ENCODE measurements around the gene EP400.

EP400 gene, protein sequence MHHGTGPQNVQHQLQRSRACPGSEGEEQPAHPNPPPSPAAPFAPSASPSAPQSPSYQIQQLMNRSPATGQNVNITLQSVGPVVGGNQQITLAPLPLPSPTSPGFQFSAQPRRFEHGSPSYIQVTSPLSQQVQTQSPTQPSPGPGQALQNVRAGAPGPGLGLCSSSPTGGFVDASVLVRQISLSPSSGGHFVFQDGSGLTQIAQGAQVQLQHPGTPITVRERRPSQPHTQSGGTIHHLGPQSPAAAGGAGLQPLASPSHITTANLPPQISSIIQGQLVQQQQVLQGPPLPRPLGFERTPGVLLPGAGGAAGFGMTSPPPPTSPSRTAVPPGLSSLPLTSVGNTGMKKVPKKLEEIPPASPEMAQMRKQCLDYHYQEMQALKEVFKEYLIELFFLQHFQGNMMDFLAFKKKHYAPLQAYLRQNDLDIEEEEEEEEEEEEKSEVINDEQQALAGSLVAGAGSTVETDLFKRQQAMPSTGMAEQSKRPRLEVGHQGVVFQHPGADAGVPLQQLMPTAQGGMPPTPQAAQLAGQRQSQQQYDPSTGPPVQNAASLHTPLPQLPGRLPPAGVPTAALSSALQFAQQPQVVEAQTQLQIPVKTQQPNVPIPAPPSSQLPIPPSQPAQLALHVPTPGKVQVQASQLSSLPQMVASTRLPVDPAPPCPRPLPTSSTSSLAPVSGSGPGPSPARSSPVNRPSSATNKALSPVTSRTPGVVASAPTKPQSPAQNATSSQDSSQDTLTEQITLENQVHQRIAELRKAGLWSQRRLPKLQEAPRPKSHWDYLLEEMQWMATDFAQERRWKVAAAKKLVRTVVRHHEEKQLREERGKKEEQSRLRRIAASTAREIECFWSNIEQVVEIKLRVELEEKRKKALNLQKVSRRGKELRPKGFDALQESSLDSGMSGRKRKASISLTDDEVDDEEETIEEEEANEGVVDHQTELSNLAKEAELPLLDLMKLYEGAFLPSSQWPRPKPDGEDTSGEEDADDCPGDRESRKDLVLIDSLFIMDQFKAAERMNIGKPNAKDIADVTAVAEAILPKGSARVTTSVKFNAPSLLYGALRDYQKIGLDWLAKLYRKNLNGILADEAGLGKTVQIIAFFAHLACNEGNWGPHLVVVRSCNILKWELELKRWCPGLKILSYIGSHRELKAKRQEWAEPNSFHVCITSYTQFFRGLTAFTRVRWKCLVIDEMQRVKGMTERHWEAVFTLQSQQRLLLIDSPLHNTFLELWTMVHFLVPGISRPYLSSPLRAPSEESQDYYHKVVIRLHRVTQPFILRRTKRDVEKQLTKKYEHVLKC (N-terminal part only)

DNA sequence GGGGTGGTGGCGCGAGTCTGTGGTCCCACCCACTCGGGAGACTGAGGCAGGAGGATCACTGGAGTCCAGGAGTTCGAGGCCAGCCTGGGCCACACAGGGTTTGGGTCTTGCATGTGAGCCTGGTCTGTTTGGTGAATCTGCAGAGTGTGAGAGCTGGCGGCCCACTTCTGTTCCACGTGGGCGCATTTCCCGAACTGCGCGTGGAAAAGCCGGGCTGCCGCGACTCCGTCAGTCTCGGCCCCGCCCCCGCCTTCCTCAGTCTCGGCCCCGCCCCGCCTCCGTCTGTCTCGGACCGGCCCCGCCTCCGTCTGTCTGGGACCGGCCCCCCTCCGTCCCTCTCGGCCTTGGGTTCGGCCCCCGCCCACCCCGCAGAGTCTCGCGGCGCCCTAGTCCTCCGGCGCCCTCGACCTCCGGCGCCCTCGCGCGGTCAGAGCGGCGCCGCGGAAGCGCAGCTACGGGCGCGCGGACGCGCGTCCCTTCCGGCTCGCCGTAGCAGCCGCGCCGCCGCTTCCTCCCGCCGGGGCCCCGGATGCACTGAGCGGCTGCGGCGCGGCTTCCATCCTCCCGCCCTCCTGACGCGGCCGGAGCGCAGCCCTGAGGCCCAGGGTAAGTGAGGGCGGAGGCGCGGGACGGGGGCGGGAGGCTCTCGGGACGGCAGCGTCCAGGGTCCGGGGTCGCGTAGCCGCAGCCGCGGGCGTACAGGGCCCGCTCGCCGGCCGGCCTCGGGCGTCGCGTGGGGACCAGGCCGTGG, at the start of gene EP400:
Gene EP400 (plus strand): TSS at position 512 of the 751 bp plus-strand sequence. CDS start 10,678 bp downstream, outside the sequence.
- no peak for FAIRE-seq

DNA sequence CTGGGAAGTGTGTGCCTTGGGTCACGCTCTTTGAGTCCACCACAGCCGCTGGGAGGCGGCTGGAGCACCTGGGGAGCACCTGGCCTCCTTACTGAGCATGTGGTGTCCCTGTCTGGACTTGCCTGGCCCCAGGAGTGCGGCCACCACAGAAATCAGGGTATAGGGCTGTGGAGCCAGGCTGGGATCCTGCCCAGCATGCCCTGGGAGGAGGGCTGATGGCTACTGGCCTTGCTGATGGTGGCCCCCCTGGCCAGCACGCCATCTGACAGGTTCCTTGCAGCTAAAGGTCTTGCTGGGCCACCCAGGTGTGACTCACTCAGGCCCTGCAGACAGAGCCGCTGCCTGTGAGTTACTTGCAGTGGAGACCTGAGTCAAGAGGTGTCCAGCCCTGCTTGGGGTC, 49.3 kb upstream of the EP400 start:
- no peak for FAIRE-seq

DNA sequence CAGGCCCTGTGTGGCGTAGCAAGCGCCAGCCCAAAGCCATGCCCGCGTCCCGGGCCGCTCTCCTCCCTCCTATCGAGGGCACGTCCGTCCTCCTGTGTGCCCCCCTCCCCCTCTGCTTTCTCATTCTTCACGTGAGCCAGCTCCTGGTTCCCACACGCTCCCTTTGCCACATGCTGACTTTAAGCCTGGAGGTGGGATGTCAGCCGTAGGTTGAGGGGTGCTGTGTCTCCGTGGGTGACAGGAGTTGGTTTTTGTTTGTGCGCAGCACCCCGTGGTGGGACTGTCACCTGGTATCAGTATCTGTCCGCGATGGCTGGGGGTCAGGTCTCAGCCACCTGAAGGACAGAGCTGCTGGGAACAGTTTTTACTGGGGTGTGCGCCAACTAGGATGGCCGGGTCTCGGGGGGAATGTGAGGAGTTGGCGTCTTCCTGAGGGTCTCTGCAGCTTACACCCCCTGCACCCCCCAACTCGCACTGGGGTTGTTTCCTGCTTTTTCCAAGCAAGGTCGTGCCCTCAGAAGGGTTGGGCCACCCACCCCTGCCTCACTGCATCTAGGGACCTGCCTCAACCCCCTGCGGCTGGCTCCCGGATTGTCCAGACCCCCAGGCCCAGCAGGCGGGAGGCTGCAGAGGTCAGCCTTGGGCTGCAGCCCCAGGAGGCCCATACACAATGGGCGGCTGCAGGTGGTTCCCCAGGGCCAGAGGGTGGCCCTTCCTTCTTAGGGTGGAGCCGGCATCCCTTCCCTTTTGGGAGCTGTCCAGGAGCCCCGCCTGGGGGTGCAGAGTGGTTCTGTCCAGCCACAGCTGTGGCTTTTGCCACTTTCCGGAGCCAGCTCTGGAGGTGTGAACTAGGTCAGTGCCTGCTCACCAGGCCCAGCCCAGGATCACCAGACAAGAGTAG, 48.1 kb upstream of the EP400 start:
- no peak for FAIRE-seq

DNA sequence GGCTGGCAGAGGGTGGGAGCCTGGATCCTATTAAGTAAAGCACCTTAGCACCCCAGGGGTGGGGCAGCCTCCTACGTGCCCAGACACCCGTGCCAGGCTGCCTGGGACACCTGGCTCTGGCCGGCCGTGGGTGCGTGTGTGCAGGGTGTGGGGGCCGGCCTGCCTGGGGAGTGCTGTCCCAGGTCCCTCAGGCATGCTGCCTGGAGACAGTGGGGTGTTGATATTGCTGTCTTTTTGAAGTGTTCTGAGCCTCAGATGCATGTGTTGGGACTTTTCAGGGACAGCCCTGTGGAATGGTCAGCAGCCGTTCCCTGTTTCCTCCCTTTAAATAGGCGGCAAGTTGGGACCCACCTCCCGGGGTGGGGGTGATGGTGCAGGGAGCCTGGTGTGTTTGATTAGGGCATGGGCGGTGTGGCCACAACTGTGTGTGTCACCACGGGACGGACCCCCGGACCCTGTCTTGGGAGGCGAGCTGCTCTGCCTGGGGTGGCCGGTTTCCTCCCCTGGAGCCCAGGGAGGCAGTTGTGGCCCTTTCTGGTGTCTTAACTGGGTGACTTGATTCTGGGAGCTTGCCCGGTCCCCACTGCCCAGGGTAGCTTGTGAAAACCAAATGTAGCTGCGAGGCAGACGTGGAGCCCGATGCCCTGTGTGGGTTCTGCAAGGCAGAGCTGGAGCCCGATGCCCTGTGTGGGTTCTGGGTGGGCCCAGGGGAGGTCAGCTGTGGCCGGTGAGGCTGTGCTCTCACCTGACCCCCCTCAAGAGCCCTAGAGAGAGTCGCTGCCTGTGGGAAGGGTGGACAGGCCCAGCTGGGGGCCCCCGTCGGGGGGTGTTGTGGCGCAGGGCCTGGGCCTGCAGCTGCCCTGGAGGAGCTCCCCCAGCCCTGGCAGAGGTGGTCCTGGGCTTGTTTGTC, 47.2 kb upstream of the EP400 start:
- no peak for FAIRE-seq

DNA sequence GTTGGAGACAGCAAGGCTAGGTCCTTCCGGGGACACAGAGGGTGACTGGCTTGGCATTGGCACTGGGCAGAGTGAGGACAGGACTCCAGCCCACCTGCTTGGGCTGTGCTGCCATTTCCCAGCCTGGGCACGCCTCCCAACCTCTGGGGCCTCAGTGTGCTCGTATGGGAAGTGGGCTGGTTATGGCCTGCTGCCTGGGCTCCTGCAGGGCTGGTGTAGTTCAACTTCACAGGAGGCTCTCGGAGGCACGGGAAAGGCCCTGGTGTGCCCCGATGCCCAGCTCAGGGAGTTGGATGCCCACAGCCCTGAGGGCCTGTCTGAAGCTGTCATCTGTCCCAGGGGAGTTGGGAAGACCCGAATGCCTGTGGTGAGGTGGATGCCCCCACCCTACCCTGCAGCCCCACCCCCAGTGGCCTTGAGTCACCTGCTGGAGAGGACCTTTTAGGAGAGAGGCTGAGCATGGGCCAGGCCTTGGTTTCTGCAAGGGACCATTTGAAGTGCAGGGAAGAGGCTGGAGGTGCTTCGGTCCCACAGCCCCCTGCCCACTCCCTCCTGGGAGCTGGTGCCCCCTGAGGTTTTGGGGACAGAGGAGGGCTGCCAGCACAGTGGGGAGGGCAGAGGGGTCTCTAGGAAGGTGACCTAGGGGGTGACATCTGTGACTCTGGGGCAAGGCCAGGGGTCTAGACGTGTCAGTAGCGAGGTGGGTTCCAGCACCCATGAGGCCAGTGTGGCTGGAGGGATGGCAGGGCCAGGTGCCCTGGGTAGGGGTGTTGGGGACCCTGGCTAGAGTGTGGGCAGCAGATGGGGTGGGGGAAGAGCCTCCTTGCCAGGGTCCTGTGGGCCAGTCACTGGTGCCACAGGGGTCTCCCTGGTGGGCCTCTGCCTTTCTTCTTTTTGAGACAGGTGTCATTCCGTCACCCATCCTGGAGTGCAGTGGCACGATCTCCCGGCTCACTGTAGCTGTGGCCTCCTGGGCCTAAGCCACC, 46.2 kb upstream of the EP400 start:
- FAIRE-seq, result no peak

DNA sequence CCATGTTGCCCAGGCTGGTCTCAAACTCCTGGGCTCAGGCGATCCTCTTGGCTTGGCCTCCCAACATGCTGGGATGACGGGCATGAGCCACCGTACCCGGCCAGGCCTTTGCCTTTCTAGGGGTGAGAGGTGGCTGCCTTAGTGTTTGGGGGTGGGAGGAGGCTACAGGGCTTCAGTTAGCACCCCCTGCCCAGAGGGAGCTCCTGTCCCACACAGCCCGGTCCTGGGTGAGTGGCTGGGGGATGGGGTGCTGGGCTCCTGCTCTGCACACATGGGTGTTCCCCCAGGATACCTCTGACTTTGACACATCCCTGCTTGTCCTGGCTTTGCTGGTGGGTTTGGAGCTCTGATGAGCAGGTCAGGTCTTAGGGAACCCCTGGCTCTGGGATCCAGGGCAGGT, 45.4 kb upstream of the EP400 start:
- FAIRE-seq, result no peak

DNA sequence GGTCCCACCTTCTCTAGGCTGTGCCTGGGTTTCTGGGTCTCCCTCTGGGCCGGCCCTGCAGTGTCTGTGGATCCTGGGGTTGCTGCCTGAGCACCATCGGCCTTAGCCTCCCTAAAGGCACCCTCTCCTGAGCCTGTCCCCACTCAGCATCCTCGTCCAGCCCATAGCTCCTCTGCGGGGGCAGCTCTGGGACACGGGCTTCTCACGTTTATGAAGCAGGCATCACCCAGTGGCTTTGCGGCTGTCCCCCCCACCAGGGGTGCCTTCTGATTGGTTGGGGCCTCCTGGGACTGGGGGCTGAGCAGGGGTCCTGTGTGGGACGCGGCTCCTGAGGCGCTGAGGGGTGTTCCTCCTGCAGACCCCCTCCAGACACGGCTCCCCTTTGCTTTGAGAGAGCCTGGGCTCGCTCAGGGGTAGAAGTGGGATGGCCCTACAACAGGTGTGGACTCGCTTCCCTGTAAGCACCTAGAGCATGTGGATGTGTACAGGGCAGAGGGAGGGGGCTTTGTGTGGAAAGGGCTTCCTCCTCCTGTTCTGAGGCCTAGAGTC, 44.6 kb upstream of the EP400 start:
- no peak for FAIRE-seq

DNA sequence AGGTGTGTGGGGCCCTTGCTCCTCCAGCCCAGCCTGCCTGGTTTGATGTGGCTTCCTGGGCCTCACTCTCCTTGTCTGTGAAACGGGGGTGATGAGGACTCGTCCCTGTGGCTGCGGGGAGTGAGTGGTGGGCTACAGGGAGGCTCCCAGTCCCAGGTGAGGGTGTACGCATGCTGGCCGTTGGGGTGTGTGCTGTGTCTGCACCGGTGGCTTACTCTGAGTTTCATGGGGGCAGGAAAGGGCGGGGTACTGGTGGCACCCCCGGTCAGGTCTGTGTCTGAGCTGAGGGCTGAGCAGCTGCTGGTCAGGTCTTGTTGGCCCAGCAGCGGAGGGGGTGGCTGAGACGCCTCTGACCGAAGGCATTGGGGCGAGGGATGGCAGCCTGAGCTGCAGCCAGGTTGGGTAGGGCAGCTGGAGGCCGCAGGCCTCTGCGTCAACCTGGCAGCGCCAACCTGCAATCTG, 44.1 kb upstream of the EP400 start:
- FAIRE-seq, result no peak

DNA sequence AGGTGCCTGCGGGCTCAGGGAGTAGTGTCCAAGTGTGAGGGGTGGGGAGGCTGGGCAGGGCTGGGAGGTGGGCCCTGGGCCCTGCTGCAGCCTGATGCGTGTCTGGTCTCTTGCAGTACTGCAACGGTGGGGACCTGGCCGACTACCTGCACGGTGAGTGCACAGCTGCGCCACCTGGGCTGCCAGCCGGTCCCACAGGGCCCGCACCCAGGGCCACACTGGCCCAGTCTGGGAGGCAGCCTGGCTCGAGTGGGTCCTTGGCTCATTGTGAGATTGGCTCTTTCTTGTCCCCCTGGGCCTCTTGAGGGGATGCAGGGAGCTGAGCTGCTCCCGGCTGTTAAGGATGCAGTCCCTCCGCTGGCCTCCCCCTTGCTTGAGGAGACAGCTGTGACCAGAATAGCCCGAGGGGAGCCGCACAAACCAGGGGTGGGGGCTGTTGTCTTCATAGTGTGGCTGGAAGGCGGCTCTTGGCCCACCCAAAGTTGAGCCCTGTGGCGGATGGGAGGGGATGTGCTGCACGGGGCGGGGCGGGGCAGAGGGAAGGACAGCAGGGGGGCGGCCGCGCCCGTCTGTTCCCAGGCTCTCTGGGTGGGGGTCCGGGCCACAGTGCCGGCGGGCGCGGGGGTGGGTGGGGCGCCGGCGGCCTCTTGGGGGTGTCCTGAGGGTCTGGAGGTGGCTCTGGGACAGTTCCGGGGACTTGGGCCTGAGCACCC, 42.2 kb upstream of the EP400 start:
- no peak for FAIRE-seq

DNA sequence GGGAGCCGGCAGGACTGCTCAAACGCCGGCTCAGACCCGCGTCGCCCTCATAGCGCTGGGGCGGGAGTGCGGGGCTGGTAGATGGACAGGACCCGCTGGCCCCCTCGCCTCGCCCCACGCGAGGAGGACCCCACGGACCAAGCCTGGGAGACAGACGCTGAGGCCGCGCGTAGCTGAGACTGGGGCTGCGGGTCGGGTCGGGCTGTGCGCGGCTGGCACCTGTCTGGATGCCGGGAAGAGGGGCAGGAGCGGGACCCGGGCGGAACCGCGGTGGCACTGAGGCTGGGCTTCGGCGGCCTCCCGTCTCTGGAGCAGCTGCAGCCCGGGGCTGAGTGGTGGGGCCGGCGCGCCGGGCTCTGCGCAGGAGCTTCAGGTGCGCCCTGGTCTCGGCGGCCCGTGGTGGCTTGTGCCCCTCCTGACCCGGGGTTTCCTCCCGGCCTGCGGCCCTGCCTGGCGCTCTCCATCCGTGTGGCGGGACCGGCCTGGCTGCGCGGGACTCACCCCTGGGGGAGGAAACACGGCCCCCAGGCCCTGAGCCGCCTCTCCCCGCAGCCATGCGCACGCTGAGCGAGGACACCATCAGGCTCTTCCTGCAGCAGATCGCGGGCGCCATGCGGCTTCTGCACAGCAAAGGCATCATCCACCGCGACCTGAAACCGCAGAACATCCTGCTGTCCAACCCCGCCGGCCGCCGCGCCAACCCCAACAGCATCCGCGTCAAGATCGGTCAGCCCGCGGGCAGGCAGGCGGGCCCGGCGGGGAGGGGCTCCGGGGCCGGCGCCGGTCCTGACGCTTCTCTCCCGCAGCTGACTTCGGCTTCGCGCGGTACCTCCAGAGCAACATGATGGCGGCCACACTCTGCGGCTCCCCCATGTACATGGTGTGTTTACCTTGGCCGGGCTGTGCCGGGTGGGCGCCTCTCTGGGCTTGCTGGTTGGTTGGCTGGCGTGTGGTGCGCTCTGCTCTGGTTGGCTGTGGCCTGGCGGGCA, 41.4 kb upstream of the EP400 start:
- FAIRE-seq, result no peak

DNA sequence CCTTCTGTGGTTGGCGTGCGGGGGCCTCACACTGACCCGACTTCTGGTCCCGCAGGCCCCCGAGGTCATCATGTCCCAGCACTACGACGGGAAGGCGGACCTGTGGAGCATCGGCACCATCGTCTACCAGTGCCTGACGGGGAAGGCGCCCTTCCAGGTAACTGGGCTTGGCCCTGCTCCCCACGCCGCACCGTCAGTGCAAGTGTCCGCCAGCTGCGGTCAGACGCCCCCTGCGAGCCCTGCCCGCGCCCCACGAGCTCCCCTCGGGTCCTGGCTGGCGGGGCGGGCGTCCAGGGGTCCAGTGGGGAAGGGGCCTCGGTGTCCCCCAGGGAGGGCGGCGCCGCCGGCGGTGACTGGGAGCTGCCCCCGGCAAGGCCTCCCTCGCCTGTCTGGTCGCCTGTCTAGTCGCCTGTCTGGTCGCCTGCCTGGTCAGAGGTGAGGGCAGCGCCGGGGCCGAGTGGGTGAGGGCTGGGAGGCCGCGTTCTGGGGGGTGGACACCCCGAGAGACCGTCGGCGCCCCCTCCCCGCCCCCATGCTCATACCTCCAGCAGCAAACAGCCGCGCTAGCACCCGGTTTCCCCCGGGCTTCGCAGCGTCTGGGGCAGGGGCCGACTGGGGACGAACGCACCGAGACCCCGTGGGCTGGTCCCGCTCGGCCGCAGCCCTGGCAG, 40.5 kb upstream of the EP400 start:
- FAIRE-seq, result no peak

DNA sequence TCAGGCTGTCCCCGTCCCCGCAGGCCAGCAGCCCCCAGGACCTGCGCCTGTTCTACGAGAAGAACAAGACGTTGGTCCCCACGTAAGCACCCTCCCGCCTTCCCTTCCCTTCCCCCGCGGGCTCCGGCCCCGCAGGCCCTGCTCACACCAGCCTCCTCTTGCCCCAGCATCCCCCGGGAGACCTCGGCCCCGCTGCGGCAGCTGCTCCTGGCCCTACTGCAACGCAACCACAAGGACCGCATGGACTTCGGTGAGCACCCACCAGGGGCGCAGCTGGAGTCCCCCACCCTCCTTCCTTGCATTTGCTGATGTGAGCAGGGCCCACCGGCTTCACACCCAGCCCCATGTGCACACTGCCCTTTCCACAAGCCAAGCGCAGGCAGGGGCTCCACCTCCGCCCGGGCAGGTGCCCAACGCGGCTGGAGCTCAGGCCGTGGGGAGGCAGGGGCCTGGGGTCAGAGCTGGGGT, 40.0 kb upstream of the EP400 start:
- no peak for FAIRE-seq

DNA sequence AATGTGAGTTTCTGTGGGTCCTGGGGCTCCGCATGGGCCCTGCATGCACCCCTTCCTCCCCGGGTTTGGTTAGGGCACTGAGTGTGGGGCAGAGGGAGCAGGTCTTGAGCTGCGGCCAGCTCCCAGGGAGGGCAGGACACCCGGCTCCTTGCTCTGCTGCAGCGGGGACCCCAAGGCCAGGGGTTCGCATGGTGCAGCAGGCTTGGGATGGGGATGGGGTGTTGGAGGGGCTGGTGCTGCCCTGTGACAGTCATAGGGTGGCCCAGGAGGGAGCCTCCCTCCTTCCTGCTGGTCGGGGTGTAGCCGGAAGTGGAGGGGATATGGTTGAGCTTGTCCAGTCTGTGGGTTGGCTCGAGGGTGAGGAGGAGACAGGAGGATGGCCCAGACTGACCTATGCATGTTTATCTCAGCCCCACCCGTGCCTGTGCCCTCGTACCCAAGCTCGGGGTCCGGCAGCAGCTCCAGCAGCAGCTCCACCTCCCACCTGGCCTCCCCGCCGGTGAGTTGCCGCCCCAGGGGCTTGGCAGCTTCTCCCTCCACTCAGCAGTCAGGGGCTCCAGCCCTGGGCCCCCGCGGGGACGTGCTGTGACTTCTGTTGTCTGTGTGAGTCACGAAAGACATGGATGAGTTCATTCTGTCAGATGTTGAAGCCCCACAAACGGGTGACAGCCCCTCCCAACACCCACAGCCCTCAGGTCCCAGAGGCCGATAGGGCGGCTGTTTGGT, 39.3 kb upstream of the EP400 start:
- no peak for FAIRE-seq

DNA sequence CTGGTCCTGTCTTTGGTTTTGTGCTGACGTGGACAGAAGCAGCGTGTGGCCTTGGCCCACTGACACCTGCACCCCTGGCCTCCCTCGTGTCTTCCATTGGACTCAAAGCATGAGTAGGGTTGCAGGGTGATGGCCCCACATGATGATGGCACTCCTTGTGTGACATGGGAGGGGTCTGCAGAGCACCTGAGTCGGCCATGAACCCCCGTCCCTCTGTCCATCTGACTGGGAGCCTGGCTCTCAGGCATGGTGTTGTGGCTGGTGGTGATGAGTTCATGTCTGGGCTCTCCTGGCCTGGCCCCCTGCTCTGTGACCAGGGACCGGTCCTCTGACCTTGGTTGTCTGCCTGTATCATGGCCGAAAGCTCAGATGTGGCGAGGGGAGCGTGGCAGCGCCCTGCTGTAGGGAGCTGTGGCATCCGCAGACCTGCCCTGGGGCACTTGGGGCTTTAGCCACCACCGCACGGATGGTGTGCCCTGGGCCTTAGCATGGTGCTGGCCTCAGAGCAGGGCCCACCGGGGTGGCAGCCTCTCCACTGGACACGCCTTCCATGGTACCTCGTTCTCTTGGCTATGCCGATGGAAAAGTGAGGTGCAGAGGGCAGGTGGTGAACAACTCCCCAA, 38.6 kb upstream of the EP400 start:
- no peak for FAIRE-seq
